Muscle of arm (tissue), 12 donors: ENCODE data around the gene MYH14. TPM values are rescaled to one million over a fixed set of nuclear protein-coding genes. Genes with fewer than 3 reads are reported as not detected.
"Not testable (repeated sequence)": the region's sequence is repeated elsewhere in the genome, so short reads cannot be mapped to it uniquely, and the experiment has no call there.

ENCODE experiments used
- DNase-seq: peaks from one replicate; pipeline ENCODE4 v3.0.0-alpha.2; 2013
- polyA plus RNA-seq, 12 donors: library from polyadenylated mRNA; unstranded; fragments of 120-200 nt; gene quantifications; one replicate each; pipeline ENCODE4 v1.2.1, GENCODE V29; 2013; ENCODE audit not compliant: insufficient read length in 12 of 12

The MYH14 gene
- polyA plus RNA-seq, 12 donors, result 21.8 to 61.6 (median 34.1) TPM; not detected in 1

DNA sequence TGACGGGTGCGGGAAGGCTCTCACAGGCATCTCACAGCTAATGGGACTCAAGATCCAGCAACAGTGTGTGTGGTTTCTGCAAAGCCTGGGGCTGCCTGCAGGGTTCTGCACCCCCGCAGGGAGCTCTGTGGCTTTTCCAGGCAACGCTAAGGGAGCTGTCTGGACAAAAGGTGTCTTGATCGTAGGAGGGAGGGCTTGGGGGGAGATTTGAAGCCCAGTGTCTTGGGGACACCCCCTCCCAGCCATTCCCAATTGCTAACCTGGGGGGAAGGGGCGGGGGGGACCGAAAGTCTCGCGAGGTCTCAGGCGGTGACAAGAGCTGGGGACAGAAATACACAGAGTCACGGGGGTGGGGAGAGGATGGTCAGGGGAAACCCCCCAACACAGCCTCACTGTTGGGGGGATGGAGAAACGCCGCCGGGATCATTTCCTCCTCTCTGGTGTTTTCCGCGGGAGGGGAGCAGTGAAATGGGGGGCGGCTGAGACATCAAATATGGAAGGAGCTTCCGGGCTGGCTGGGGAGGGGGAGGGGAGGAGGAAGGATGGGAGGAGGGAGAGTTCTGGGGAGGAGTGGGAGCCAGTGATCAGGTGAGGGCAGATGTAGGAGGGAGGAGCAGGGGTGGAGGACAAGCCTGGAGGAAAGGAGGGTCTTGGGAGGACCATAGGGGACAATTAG, 112.5 kb downstream of the MYH14 start:
- no peak for DNase-seq

DNA sequence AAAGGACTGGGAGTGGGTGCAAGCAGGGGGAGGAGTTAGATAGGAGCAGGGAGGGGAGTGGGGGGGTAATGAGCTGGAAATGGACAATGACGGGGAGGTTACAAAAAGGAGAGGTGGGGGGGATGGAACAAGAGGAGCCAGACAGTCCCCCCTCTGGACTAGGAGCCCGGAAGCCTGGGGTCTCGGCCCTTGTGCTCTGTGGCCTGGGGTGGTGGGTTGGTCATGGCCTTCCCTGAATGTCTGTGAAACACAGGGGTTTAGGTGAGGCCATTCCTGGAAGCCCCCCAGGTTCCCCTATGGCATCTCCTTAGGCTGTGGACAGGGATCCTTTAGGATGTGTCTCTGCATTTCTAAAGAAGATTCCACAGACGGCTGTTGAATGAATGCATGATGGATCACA, 113.7 kb downstream of the MYH14 start:
- no peak for DNase-seq

DNA sequence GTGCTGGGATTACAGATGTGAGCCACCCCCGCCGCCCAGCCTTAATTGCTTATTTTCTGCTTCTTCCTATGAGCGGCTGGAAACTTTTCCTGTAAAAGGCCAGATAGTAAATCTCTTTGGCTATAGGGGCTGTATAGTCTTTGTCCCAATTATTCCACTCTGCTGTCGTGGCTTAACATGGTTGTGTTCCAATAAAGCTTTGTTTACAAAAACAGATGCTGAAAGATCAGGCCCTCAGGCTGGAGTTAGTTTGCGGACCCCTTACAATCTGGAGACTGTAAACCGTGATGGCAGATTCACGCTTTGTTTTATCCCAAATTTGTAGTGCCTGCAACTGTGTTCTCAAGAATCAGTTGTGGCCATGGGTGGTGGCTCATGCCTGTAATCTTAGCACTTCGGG, 115.0 kb downstream of the MYH14 start:
- no peak for DNase-seq

DNA sequence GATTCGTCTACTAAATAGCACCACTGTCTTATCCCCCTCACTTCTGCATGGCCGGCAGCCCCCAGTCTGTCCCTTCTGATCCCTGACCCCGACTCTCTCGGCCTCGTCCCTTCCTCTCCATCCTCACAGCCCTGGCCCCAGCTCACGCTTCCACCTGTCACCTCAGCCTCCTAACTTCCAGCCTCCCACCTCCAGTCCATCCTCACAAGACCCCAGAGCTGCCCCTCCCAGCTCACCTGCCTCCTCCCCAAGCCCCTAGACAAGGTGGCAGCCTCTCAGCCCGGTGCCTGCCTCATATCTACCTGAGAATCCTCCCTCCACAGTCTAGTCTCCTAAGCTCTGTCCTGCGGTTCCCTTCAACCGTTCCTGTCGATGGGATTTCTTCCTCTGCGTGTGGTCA, 115.7 kb downstream of the MYH14 start:
- DNase-seq, result no peak

DNA sequence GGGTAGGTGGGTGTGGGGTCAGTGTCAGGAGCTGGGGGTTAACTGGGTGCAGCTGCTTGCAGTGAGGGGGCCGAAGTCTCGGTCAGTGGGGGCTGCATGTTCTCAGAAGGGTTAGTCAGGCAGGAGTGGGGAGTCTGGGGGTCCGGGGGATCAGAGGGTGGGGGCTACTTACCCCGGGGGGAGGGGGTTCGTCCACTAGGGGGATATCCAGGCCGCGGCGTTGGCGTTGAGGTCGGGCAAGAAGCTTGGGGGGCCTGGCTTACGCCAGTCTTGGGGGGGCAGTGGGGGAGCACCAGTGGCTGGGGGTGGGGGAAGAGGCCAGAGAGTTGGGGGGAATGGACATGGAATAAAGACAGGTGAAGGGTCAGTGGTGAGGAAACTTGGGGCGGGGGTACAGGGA, 116.6 kb downstream of the MYH14 start:
- no peak for DNase-seq

DNA sequence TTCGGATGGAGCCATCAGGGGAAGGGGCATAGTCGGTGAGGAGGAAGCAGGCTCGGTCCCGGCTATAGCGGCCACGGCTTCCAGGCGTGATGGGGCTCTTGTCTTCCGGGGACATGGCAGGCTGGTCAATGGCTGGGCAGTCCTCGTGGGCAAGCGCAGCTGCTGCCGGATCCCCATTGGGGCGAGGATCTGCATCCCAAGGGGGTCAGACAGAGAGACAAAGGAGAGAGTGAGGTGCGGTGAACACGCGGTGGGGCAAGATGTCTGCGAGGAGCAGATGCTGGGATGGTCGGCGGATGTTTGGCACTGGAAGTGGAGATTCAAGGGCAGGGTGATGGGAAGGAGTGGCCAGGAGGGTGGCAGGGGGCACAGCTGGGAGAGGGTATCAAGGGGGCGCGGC, 117.2 kb downstream of the MYH14 start:
- no peak for DNase-seq

DNA sequence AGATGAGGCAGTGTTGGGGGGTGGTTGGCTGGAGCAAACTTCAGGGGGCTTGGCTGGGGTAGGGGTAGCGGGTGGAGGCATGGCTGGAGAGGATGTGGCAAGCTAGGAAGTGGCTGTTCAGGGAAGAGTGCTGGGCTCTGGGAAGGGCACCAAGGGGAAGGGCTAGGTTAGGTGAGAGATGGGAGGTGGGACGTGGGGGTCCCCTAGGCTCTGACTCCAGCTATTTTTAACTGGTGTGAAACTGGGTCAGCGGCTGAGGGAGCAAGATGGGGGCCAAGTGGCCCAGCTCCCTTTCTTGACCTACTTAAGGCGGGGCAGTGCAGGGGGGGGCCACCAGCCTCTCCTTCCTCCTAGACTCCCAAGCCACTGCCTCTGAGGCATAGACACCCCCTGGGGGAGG, 118.4 kb downstream of the MYH14 start:
- DNase-seq, result no peak

GRCh38 chr19:50322234-50322633, 118.8 kb downstream of the MYH14 start:
- no peak for DNase-seq

DNA sequence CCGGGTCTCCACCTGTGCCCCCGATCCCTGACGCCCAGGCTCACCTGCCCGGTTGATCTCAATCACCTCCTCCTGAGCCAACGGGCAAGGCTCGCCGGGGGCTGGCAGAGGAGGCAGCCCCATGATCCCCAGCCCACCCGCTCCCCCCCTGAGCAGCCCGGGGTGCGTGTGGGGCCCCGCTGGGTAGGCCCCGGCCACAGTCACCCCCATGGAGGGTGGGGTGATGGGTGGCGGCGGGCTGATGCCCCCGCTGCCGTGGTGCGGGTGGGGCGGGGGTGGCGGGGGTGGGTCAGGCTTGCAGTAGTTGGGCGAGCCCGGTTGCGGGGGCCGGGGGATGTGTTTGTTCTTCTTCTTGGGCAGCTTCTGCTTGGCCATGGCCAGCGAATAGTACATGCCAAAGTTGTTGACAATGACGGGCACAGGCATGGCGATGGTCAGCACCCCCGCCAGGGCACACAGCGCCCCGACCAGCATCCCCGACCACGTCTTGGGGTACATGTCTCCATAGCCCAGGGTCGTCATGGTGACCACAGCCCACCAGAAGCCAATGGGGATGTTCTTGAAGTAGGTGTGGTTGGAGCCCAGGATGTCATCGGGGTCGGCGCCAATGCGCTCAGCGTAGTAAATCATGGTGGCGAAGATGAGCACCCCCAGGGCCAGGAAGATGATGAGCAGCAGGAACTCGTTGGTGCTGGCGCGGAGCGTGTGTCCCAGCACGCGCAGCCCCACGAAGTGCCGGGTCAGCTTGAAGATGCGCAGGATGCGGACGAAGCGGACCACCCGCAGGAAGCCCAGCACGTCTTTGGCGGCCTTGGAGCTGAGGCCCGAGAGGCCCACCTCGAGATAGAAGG, 119.7 kb downstream of the MYH14 start:
- DNase-seq, result no peak

- no peak for DNase-seq
These were observed 120.3 kb downstream of the MYH14 start for GRCh38 chr19:50323782-50324133.

- no peak for DNase-seq
These were observed 120.9 kb downstream of the MYH14 start for GRCh38 chr19:50324331-50324730.

DNA sequence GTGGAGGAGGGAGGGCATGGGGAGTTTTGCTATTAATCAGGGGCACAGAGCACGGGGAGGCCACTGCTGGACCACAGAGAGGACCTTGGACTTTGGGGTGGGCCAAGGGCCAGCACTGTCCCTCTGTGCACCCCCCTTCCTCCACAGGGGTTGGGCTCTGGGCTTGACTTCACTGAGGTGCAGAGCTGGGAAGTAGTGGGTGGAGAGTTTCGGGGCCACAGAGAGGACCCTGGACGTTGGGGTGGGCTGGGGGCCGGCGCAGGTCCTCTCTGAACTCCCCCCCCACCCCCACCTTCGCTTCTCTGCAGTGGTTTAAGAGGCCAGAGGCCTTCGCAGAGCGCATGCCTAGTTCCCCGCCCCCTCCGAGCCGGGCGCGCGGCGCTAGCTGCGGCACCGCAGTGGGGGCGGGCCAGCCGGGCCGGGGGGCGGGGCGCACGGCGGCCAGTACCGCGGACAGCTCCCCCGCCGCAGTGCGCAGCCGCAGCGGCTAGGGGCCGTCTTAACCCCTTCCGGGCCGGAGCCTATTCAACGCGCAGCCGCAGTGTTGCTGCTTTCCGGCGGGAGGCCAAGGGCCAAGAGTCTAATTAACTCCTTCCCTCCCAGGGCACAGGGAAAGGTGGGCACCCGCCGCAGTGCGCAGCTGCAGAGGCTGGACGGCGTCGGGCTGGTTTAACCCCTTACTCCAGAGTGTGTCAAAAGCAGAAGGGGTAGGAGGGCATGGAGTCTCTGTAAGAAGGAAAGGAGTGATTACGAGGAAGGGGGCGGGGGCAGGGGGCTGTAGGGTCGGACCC, 122.1 kb downstream of the MYH14 start:
- DNase-seq, result no peak

GRCh38 chr19:50326101-50326664, 122.8 kb downstream of the MYH14 start:
- DNase-seq, result no peak

- no peak for DNase-seq
These were observed 123.6 kb downstream of the MYH14 start for GRCh38 chr19:50327013-50327412.

DNA sequence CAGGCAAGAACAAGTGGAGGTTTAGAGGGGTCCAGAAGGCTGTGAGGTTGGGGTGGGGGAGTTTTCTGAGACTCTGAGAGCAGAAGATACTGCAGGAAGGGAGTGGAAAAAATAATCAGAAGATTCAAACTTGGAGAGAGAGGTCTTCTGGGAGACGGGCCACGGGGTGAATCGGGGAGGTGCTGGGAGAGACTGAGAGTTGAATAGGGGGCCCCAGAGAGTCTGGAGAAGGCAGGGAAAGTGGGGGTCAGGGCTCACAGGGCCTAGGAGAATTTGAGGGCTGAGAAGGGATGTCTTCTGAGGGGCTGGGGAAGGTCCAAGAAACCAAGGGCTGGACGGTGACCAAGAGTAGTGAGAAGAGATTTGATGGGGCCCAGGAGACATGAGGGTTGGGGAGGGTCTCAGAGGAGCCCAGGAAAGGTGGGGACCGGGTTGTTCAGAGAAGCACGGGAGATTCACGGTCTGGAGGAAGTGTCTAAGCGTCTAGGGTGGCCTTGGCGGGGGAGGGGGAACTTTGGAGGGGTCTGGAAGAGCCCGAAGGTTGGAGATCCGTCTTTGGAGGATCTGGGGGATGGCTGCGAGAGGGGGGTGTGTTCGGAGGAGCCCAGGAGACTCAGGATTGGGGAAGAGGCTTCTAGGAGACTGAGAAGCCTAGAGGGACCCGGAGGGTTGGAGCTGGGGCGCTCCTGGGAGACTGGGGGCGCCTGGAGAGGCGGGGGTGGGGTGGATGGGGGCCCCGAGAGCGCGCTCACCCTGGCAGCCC, 124.2 kb downstream of the MYH14 start:
- DNase-seq, result no peak

DNA sequence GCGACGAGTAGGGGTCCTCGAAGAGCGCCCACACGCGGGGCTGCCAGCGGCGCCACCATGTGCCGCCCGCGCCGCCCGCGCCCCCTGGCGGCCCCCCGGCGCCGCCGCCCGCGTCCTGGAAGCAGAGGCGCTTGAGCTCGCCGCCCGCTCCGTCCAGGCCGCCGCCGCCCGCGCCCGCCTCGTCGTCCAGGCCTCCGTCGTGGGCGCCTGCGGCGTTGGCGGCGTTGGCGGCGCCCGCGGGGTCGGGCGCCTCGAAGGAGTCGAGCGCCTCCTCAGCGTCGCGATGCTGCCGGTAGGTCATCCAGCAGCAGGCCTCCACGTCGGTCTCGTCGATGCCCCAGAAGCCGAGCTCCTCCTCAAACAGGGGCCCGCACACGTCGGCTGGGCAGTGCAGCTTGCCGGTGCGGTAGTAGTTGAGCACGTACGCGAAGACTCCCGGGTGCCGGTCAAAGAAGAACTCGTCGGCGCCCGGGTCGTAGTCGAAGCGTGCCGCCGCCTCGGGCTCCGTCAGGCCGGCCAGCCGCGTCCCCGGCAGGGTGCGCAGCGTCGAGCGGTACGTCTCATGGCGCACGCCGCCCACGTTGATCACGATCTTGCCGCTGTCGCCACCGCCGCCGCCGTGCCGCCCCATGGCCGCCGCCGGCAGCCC, 124.9 kb downstream of the MYH14 start:
- DNase-seq, result no peak

- no peak for DNase-seq
These were observed 125.4 kb downstream of the MYH14 start for GRCh38 chr19:50328873-50329145.

- peak; percentile 92 for DNase-seq
These were observed 125.9 kb downstream of the MYH14 start, which contains the start of gene KCNC3 for GRCh38 chr19:50329146-50329925. KCNC3 (minus strand) TSS chr19:50329377; CDS start chr19:50329082, 295 bp downstream.

GRCh38 chr19:50329926-50330294, 126.5 kb downstream of the MYH14 start:
- not testable (repeated sequence) for DNase-seq

DNA sequence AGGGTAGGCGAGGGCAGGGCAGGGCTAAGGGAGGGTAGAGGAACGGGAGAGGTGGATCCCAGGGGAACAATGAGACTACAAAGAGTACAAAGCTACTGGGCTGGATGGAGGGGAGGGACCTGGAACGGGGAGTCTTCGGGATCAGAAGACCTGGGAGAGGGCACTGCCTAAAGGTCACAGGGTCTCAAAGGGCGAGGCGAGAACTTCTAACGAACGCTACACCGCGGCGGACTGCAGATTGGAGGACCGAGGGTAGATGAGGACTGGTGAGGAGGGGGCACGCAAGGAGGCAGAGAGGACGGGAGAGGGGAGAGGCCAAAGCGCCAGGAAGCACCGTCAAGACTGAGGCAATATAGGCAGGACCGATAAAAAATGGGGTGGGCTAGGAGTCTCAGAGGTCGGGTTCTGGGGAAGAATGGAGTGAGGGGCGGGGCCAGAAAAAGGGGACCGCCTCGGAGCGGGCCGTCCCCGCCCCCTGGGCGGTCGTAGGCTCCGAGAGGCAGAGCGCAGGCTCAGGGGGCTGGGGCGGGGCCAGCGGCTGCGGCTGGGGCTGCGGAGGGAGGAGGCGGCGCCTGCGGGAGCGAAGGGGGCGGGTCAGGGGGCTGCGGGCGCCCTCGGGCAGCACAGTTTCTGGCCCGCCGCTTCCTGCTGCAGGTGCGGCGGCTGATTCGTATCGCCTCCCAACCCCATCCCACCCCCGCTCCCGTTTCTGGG, 127.1 kb downstream of the MYH14 start:
- no peak for DNase-seq
